Skeletal muscle cell (primary cell): ENCODE measurements around the gene TAOK3.
A peak's percentile ranks its signal among the peaks of the same experiment; 100 is the strongest.
"Not testable (repeated sequence)": the region's sequence is repeated elsewhere in the genome, so short reads cannot be mapped to it uniquely, and the experiment has no call there.

Experiments used
- DNase-seq: peaks from one replicate; pipeline ENCODE4 v3.0.0-alpha.2; 2010; ENCODE audit warnings: low read depth
- H3K4me3 ChIP-seq: 2 replicates; pipeline ENCODE4 v1.5.1; 2011; ENCODE audit warnings: low read depth, mild to moderate bottlenecking, control low read depth, low read length, moderate library complexity

The TAOK3 gene

GRCh38 chr12:118372541-118373495, at the start of gene TAOK3:
Gene TAOK3, minus strand, starts transcription at chr12:118372907. Its CDS starts 117,340 bp downstream, at chr12:118255567.
- peak; percentile 96 for DNase-seq
- H3K4me3 ChIP-seq: peak within 1 kb of the TSS; percentile 92

GRCh38 chr12:118420673-118421072, 48.0 kb upstream of the TAOK3 start:
- no peak for DNase-seq
- no peak overlapping the region for H3K4me3 ChIP-seq

- no peak for DNase-seq
- no peak overlapping the region for H3K4me3 ChIP-seq
Observed at GRCh38 chr12:118418385-118419057, 45.8 kb upstream of the TAOK3 start.

- no peak overlapping the region for H3K4me3 ChIP-seq
- no peak for DNase-seq
Observed at GRCh38 chr12:118417942-118418341, 45.2 kb upstream of the TAOK3 start.

GRCh38 chr12:118409834-118410233, 37.1 kb upstream of the TAOK3 start:
- no peak for DNase-seq
- H3K4me3 ChIP-seq: no peak overlapping the region

GRCh38 chr12:118408241-118408640, 35.5 kb upstream of the TAOK3 start:
- not testable (repeated sequence) for H3K4me3 ChIP-seq, DNase-seq

- H3K4me3 ChIP-seq: no peak overlapping the region
- peak; percentile 12 for DNase-seq
Observed at GRCh38 chr12:118404876-118405521, 32.3 kb upstream of the TAOK3 start.

GRCh38 chr12:118402251-118402650, 29.5 kb upstream of the TAOK3 start:
- DNase-seq: peak; percentile 67
- H3K4me3 ChIP-seq: no peak overlapping the region

- no peak overlapping the region for H3K4me3 ChIP-seq
- no peak for DNase-seq
Observed at GRCh38 chr12:118398940-118399339, 26.2 kb upstream of the TAOK3 start.

- H3K4me3 ChIP-seq: no peak overlapping the region
- no peak for DNase-seq
Observed at GRCh38 chr12:118398524-118398923, 25.8 kb upstream of the TAOK3 start.

- no peak overlapping the region for H3K4me3 ChIP-seq
- no peak for DNase-seq
Observed at GRCh38 chr12:118397708-118398440, 25.2 kb upstream of the TAOK3 start.

GRCh38 chr12:118391836-118392235, 19.1 kb upstream of the TAOK3 start:
- no peak for DNase-seq
- no peak overlapping the region for H3K4me3 ChIP-seq

GRCh38 chr12:118391424-118391823, 18.7 kb upstream of the TAOK3 start:
- DNase-seq: no peak
- H3K4me3 ChIP-seq: no peak overlapping the region

- DNase-seq: no peak
- peak overlapping the region; percentile 85 for H3K4me3 ChIP-seq
Observed at GRCh38 chr12:118377884-118378470, 5.3 kb upstream of the TAOK3 start.

GRCh38 chr12:118377021-118377883, 4.5 kb upstream of the TAOK3 start:
- H3K4me3 ChIP-seq: peak overlapping the region; percentile 85
- DNase-seq: no peak

- peak within 1 kb of the TSS; percentile 85 for H3K4me3 ChIP-seq
Observed at GRCh38 chr12:118376089-118377020, 3.6 kb upstream of the TAOK3 start, which contains the start of gene SUDS3. Gene SUDS3, plus strand, starts transcription at chr12:118376555. Its CDS starts 137 bp downstream, at chr12:118376692.

GRCh38 chr12:118375348-118375747, 2.6 kb upstream of the TAOK3 start:
- no peak overlapping the region for H3K4me3 ChIP-seq
- no peak for DNase-seq

More at GRCh38 chr12:118376089-118377020, 3.6 kb upstream of the TAOK3 start, which contains the start of gene SUDS3:
- DNase-seq: no peak
